ENCODE results near the gene SEZ6L2. TPM values are rescaled to one million over a fixed set of nuclear protein-coding genes. Genes with fewer than 3 reads are reported as not detected.

Gene SEZ6L2
- total RNA-seq, 2 experiments from 2014 or later: not detected

- Histone ChIP-seq H3K9me3 (ENCODE audit: control insufficient read depth in 1 of 2, insufficient read depth in 1 of 2, low read length in 2 of 2) (no peaks in the 10 kb centered on the region), H3K36me3 (ENCODE audit: insufficient read depth, low read length) (peaks cover 4% of the 10 kb centered on the region), H3K4me1 (ENCODE audit: insufficient read depth, low read length) (peaks cover 5% of the 10 kb centered on the region), H3K27me3 (ENCODE audit: control insufficient read depth in 1 of 2, insufficient read depth in 2 of 2, low read length in 2 of 2) (no peaks in the 10 kb centered on the region), H3K27ac (ENCODE audit: low read depth in 1 of 2, low read length in 2 of 2) (no peak overlapping the region), H3K4me3 (ENCODE audit: low read length) (no peak overlapping the region)
- no peak for ATAC-seq (ENCODE audit: poor library complexity)
- no peaks in the 10 kb centered on the region for H3K9me3 Mint-ChIP-seq
- H3K27ac Mint-ChIP-seq: no peak overlapping the region
- no peak for DNase-seq
- intact Hi-C loops (cut with DNase I, micrococcal nuclease): no loop called here
- no peaks in the 10 kb centered on the region for H3K27me3 Mint-ChIP-seq
- H3K4me1 Mint-ChIP-seq (ENCODE audit: low read depth): peaks cover 4% of the 10 kb centered on the region
- TF ChIP-seq CTCF (IDR thresholded peaks at IDR 0.05): no peak
- ChIA-PET CTCF (no interaction called here), POLR2A (no interaction called here)
- H3K36me3 Mint-ChIP-seq (ENCODE audit: low read depth): peaks cover 7% of the 10 kb centered on the region
- no peak overlapping the region for H3K4me3 Mint-ChIP-seq
Measured at GRCh38 chr16:29905668-29906067, 6.3 kb upstream of the SEZ6L2 start.

GRCh38 chr16:29904947-29905346 lies 5.6 kb upstream of the SEZ6L2 start:
- peaks cover 4% of the 10 kb centered on the region for H3K36me3 ChIP-seq (ENCODE audit: insufficient read depth, low read length)
- Mint-ChIP-seq H3K4me1 (ENCODE audit: low read depth) (peaks cover 4% of the 10 kb centered on the region), H3K36me3 (ENCODE audit: low read depth) (peaks cover 7% of the 10 kb centered on the region), H3K27ac (no peak overlapping the region), H3K27me3 (no peaks in the 10 kb centered on the region), H3K4me3 (no peak overlapping the region), H3K9me3 (no peaks in the 10 kb centered on the region)
- no peak for DNase-seq
- no peaks in the 10 kb centered on the region for H3K27me3 ChIP-seq (ENCODE audit: control insufficient read depth in 1 of 2, insufficient read depth in 2 of 2, low read length in 2 of 2)
- intact Hi-C loops (cut with DNase I, micrococcal nuclease): loop anchor here in 1 of 2 experiments (5.0 kb wide), 1 partner anchor 87 kb away; no protein-coding TSS in a partner anchor
- CTCF ChIA-PET: no interaction called here
- no peak for TF ChIP-seq CTCF (IDR thresholded peaks at IDR 0.05)
- no peak for ATAC-seq (ENCODE audit: poor library complexity)
- peaks cover 9% of the 10 kb centered on the region for H3K4me1 ChIP-seq (ENCODE audit: insufficient read depth, low read length)
- no peaks in the 10 kb centered on the region for H3K9me3 ChIP-seq (ENCODE audit: control insufficient read depth in 1 of 2, insufficient read depth in 1 of 2, low read length in 2 of 2)
- no peak overlapping the region for H3K27ac ChIP-seq (ENCODE audit: low read depth in 1 of 2, low read length in 2 of 2)
- H3K4me3 ChIP-seq (ENCODE audit: low read length): no peak overlapping the region
- POLR2A ChIA-PET: no interaction called here

GRCh38 chr16:29903590-29903989 lies 4.2 kb upstream of the SEZ6L2 start:
- peaks cover 4% of the 10 kb centered on the region for H3K27me3 Mint-ChIP-seq
- POLR2A ChIA-PET: no interaction called here

More at GRCh38 chr16:29903590-29903989, 4.2 kb upstream of the SEZ6L2 start:
- no peak overlapping the region for H3K27ac ChIP-seq (ENCODE audit: low read depth in 1 of 2, low read length in 2 of 2)
- ATAC-seq (ENCODE audit: poor library complexity) (no peak), DNase-seq (no peak)
- H3K4me1 Mint-ChIP-seq (ENCODE audit: low read depth): peaks cover 4% of the 10 kb centered on the region
- peaks cover 11% of the 10 kb centered on the region in 2 experiments for H3K27me3 ChIP-seq (ENCODE audit: control insufficient read depth in 1 of 2, insufficient read depth in 2 of 2, low read length in 2 of 2)
- H3K36me3 Mint-ChIP-seq (ENCODE audit: low read depth): no peaks in the 10 kb centered on the region
- intact Hi-C loops (cut with DNase I, micrococcal nuclease): loop anchor here in 1 of 2 experiments (5.0 kb wide), 1 partner anchor 89 kb away; no protein-coding TSS in a partner anchor
- peak overlapping the region; percentile 34 for H3K4me3 Mint-ChIP-seq
- CTCF ChIA-PET: no interaction called here
- TF ChIP-seq CTCF (IDR thresholded peaks at IDR 0.05): no peak
- peaks cover 23% of the 10 kb centered on the region for H3K4me1 ChIP-seq (ENCODE audit: insufficient read depth, low read length)
- no peak overlapping the region for H3K27ac Mint-ChIP-seq
- H3K4me3 ChIP-seq (ENCODE audit: low read length): no peak overlapping the region
- H3K9me3 Mint-ChIP-seq: no peaks in the 10 kb centered on the region
- peaks cover 0 to 13% of the 10 kb centered on the region in 2 experiments for H3K9me3 ChIP-seq (ENCODE audit: control insufficient read depth in 1 of 2, insufficient read depth in 1 of 2, low read length in 2 of 2)
- H3K36me3 ChIP-seq (ENCODE audit: insufficient read depth, low read length): peaks cover 4% of the 10 kb centered on the region
